ENCODE results near the gene RETNLB. TPM values are rescaled to one million over a fixed set of nuclear protein-coding genes. Genes with fewer than 3 reads are reported as not detected.

The RETNLB gene
- total RNA-seq, 1 experiment from 2014 or later = not detected

GRCh38 chr3:108779496-108779895, 22.3 kb upstream of the RETNLB start:
- CTCF ChIA-PET = no interaction called here
- TF ChIP-seq EZH2 (IDR thresholded peaks at IDR 0.05; ENCODE audit: borderline replicate concordance, low read depth, low read length, poor library complexity, severe bottlenecking) (no peak), CTCF (conservative IDR thresholded peaks at IDR 0.05; ENCODE audit: low read depth, low read length) (no peak)
- no peak overlapping the region for H3K4me3 ChIP-seq (ENCODE audit: low read depth, low read length, poor library complexity, severe bottlenecking)
- no peaks in the 10 kb centered on the region for H3K27me3 ChIP-seq (replicated peaks; ENCODE audit: insufficient read depth, low read depth, low read length, poor library complexity)
- BruUV-seq (replicated peaks) = no TSS peak
- DNase-seq (ENCODE audit: low spot score) = no peak
- no peaks in the 10 kb centered on the region for H3K4me1 ChIP-seq (ENCODE audit: insufficient read depth, low read length, poor library complexity, severe bottlenecking)
- POLR2A ChIA-PET (ENCODE audit: low non-redundant PET) = no interaction called here
- H3K9me3 ChIP-seq (ENCODE audit: low read depth, low read length, poor library complexity, severe bottlenecking) = no peaks in the 10 kb centered on the region
- H3K27ac ChIP-seq (ENCODE audit: low read depth, low read length, poor library complexity, severe bottlenecking) = no peak overlapping the region
- H3K36me3 ChIP-seq (ENCODE audit: insufficient read depth, low read length, poor library complexity, severe bottlenecking) = no peaks in the 10 kb centered on the region
- intact Hi-C loops (cut with micrococcal nuclease; ENCODE audit: unreplicated experiment) = no loop called here

GRCh38 chr3:108775649-108776048, 18.4 kb upstream of the RETNLB start:
- ChIA-PET POLR2A (ENCODE audit: low non-redundant PET) (no interaction called here), CTCF (no interaction called here)
- no peaks in the 10 kb centered on the region for H3K36me3 ChIP-seq (ENCODE audit: insufficient read depth, low read length, poor library complexity, severe bottlenecking)
- no peak overlapping the region for H3K4me3 ChIP-seq (ENCODE audit: low read depth, low read length, poor library complexity, severe bottlenecking)
- TF ChIP-seq CTCF (conservative IDR thresholded peaks at IDR 0.05; ENCODE audit: low read depth, low read length) (no peak), EZH2 (IDR thresholded peaks at IDR 0.05; ENCODE audit: borderline replicate concordance, low read depth, low read length, poor library complexity, severe bottlenecking) (no peak)
- no peaks in the 10 kb centered on the region for H3K27me3 ChIP-seq (replicated peaks; ENCODE audit: insufficient read depth, low read depth, low read length, poor library complexity)
- no TSS peak for BruUV-seq (replicated peaks)
- no peak for DNase-seq (ENCODE audit: low spot score)
- intact Hi-C loops (cut with micrococcal nuclease; ENCODE audit: unreplicated experiment) = no loop called here
- no peaks in the 10 kb centered on the region for H3K9me3 ChIP-seq (ENCODE audit: low read depth, low read length, poor library complexity, severe bottlenecking)
- no peaks in the 10 kb centered on the region for H3K4me1 ChIP-seq (ENCODE audit: insufficient read depth, low read length, poor library complexity, severe bottlenecking)
- H3K27ac ChIP-seq (ENCODE audit: low read depth, low read length, poor library complexity, severe bottlenecking) = no peak overlapping the region

- TF ChIP-seq CTCF (conservative IDR thresholded peaks at IDR 0.05; ENCODE audit: low read depth, low read length) (no peak), EZH2 (IDR thresholded peaks at IDR 0.05; ENCODE audit: borderline replicate concordance, low read depth, low read length, poor library complexity, severe bottlenecking) (no peak)
- no peak overlapping the region for H3K4me3 ChIP-seq (ENCODE audit: low read depth, low read length, poor library complexity, severe bottlenecking)
- ChIA-PET POLR2A (ENCODE audit: low non-redundant PET) (no interaction called here), CTCF (no interaction called here)
- H3K27ac ChIP-seq (ENCODE audit: low read depth, low read length, poor library complexity, severe bottlenecking) = no peak overlapping the region
- no TSS peak for BruUV-seq (replicated peaks)
- no peak for DNase-seq (ENCODE audit: low spot score)
- intact Hi-C loops (cut with micrococcal nuclease; ENCODE audit: unreplicated experiment) = no loop called here
- H3K36me3 ChIP-seq (ENCODE audit: insufficient read depth, low read length, poor library complexity, severe bottlenecking) = no peaks in the 10 kb centered on the region
- H3K4me1 ChIP-seq (ENCODE audit: insufficient read depth, low read length, poor library complexity, severe bottlenecking) = no peaks in the 10 kb centered on the region
- no peaks in the 10 kb centered on the region for H3K9me3 ChIP-seq (ENCODE audit: low read depth, low read length, poor library complexity, severe bottlenecking)
- no peaks in the 10 kb centered on the region for H3K27me3 ChIP-seq (replicated peaks; ENCODE audit: insufficient read depth, low read depth, low read length, poor library complexity)
These were observed 10.0 kb upstream of the RETNLB start for GRCh38 chr3:108767253-108767652.

All from A673 (cell line).